ENCODE measurements around the gene COPS3.

The COPS3 gene

DNA sequence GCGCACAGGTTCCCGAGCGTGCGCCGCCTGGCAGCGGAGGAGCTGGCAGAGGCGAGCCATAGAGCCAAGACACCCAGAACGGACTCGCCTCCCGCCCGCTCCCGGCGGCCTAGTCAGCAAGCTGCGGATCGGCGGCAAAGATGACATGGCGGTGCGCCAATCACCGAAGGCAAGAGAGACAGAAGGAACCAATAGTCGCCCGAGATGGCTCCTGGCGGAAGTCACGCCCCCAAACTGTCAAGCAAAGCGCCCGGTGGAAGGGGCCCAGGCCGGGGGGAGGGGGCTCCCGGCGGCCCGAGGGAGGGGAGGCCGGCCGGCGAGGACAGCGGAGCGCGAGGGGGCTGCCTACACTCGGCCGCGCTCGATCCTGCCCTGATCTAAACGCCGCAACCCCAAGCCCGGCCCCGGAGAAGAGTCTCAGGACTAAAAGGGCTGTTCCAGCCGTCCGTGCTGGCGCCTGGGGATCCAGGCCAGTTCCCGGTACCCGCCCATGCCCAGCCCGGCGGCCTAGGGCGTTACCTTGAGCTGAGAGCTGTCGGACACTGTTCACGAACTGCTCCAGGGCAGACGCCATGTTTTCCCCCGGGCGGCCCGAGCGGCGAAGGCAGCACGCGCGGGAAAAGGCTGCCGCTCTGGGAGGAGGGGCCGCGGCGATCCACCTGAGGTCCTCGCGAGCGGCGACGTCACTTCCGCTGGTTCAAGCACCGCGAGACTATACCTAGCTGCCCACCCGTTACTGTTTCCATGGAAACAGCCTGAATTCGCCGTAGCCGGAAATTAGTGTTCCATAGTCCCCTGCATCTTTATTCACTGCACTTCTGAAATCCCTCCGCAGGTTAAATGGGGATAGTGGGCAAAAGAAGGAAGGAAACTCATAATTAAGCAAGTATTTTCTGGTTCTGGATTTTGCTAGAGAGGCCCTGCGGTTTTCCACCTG lies at the start of gene COPS3:
Gene COPS3, minus strand, starts transcription at position 634 of the 937 bp plus-strand sequence. Its CDS starts 60 bp downstream, at position 574.
- peak; percentile 95 for DNase-seq (ENCODE audit: low spot score)

DNA sequence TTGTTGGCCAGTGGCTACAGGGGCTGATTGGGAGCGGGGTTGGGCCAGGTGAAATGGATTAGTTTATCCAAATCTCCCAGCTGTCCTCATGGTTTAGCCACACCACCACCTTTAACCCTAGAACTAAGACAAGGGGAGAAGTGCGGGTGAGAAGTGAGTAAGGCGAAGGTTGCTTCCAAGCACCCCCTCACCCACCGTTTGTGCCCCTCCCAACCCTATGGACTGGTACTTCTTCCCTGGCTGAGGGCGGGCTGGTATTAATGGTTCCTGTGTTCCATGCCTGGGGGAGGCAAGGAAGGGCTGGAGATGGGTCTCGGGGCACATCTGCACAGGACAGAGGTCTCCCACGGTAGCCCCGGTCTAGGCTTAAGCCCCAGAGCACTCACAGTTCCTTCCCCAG lies 47.2 kb upstream of the COPS3 start:
- no peak for DNase-seq (ENCODE audit: low spot score)

DNA sequence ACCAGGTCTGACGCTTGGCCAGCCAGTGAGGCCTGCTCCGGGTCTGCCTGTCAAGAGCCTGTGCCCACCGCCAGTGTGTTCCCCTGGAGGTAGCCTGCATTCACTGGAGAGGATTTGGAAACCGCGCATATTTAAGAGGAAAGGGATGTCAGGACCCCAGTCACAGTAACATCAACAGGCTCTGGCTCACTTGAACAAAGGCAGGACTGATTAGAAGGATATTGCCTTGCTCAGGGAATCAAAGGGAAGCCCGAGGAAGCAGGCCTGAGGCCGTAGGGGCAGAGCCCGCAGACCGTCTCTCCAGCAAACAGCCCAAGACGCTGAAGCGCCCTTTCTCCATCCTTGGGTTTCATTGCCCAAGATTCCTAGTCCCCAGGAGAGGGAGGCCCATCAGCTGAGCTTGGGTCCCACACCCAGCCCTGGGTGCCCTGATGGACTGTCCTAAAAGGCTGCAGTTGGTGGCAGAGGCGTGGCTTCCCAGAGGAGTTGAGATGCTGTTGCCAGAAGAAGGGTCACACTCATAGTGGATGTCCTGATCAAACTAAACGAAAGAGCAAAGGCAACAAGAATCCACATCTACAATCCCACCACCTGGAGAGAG lies 45.3 kb upstream of the COPS3 start:
- DNase-seq (ENCODE audit: low spot score) = no peak

DNA sequence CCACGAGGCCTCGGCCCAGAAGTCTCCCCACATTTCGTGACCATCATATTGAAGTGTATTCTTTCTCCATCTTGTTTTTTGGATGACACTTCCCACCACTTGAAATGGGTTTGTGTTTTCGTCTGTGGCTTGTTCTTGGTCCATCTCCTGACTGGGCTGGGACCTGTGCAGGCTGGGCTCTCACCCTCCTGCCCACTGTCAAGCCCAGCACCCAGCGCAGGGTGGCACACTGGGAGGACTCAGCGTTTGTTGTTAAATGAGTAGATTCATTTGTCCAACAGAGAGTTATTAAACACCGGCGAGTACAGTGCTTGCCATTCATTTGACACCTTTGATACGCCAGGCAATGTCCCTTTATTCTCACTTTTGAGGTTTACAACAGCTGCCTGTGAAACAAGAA lies 44.8 kb upstream of the COPS3 start:
- no peak for DNase-seq (ENCODE audit: low spot score)

DNA sequence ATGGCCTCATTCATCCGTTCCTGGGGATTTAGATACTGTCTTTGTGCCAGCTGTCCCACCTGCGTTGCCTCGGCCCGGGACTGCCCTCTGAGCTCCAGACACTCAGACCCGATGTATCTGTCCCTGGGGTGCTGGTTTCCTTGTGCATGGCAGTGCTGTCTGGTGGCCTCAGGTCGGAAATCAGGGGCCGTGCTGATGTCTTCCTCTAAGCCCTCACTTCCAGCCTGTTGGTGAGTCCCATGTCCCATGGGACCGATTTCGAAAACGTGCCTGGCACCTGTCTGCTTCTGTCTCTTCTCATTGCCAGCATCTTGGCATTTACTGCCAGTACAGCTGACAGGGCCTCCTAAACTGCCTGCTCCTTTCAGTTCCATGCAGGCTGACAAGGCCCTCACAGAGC lies 44.2 kb upstream of the COPS3 start:
- no peak for DNase-seq (ENCODE audit: low spot score)

DNA sequence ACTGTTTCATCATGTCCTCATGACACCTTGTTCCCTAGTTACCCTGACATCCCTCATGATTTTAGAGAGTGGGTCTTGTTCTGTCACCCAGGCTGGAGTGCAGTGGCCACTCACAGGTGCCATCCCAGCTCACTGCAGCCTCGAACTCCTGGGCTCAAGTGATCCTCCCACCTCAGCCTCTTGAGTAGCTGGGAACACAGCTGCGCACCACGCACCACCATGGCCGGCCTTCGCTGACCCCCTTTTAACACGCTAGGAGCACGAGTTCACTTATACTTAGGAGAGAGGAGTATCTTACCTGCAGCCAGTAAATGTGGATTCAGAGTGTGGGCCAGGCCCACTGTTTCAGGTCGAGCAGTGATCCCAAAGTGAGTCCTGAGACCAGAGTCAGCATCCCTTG lies 43.6 kb upstream of the COPS3 start:
- DNase-seq (ENCODE audit: low spot score) = no peak

DNA sequence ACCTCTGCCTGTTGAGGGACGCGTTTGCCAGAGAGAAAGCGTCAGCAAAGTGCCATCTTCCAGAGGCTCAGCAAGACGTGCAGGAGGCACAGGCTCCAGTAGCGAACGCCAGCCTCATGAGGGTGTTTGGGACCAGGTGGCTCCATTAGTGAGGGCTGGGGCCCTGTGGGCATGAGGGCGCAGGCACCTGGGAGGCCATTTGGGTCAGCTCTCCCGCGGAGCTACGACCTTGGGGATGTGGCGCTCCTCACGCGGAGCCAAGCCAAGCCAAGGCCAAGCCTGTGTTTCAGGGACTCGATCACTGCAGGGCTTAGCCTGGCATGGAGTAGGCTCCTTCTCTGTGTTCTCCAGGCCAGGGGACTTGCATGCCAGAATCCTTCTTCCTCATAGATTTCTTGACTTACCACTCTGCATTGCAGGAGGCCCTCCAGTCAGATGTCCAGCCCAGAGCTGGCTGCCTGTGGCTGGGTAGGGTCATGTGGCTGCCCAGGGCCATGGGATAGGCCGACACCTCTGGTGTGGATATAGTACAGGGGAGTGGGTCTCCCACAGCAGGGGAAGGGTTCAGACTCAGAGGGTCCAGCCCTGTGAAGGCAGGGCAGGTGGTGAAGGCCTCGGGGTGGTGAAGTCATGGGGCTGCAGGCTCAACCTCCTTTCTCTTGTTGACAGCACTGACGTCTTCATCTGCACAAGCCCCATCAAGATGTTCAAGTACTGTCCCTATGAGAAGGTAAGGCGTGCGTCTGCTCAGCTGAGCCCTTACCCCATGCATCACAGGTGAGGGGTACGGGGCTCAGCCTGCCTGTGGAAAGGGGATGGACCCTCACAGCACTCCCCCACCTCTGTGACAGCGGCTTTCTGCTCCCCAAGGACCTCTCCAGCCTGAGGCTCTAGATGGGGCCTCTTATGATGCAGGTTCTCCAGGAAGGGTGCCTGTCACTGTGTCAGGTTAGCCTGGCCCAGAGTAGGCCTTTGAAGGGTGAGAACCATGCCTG lies 41.8 kb upstream of the COPS3 start:
- DNase-seq (ENCODE audit: low spot score) = no peak

DNA sequence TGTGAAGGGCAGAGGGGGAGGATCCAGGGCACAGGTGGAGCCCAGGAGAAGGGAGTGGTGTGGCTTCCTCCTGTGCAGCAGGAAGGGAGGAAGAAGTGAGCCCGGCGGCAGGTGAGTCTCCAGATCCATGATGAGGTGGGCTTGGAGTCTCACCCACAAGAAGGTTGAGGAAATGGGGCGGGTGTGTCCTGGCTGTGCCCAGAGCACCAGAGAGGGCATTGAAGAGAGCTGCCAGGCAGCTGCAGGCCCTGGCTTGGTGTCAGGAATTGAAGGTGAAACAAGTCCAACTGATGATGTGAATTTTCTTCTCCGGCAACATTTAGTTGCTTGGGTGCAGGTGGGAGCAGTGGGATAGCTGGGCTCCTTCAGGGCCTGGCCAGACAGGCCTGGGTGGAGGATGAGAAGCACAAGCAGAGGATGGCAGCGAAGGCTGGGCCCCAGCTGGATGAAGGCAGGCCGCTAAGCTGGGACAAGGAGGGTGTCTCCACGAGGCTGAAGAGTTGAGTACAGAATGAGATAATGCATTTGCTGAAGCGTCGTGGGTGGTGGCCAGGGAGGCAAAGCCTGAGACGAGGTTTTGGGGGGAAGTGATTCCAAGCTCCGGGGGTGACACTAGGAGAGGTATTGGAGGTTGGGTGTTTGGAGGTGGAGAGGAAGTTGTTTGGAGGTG lies 40.4 kb upstream of the COPS3 start:
- DNase-seq (ENCODE audit: low spot score) = no peak

DNA sequence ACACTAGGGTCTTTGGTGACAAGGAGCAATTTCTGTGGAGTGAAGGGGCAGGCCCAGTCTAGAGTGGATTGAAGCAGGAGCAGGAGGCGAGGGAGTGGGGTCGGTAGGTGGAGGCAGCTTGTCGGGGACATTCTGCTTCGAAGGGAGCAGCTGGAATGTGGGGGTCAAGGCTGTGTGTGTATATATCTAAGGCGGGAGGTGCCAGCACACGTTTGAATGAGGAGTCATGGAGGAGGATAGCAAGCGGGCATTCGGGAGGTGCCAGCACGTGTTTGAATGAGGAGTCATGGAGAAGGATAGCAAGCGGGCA lies 39.8 kb upstream of the COPS3 start:
- no peak for DNase-seq (ENCODE audit: low spot score)

DNA sequence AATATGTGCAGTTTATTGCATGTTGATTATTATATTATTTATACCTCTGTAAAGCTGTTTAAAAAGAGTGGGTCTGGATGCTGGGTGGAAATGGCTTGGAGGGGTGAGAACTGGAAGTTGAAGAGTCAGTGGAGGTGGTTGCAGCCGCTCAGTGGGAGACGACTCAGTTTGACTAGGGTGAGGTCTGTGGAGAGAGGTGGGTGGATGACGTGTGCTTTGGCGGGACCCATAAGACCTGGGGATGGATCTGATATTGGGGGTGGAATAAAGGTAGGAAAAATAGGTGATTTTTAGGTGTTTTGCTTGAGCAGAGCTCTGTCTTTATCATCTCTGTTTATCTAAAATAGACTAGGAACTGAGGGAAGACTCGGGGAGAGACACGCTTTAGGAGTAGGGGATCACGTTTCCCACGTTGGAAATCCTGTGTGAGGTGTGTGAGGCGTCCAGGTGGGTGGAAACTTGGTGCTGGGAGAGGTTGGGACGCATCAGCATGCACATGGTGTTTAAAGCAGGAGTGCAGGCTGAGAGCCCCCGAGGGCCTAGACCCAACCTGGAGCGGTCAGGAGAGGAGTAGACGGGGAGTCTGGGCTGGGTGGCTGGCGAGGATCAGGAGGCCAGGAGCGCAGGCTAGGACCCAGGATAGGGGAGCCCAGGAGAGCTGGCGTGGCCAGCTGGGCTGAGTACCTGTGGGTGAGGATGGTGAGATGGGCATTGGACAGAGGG lies 39.3 kb upstream of the COPS3 start:
- no peak for DNase-seq (ENCODE audit: low spot score)

DNA sequence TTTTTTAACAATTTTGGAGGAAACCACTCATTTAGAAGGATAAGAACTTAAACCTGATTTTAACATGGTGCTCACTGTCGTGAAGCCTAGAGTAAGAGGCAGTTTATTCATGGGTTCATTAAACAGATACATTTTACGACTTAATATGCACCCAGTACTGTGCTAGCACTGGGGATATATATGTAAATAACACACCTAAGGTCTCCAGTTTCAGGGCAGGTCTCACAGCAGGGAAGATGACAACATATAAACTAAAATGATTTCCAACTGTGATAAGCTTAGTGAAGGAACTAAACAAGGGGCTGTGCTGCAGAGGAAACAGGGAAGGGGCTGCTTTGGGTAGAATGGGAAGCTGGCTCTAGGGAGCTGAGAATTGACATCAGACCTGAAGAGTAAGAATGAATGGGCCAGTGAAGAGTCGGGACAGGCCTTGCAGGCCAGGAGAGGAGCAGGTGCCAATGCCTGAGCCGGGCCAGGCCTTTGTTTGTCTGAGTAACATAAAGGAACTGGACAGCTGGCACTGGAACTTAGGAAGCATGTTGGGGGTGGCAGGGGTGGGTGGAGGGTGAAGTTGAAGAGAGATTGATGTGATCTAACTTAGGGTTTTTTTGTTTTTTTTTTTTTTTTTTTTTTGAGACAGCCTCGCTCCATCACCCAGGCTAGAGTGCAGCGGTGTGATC lies 34.2 kb upstream of the COPS3 start:
- no peak for DNase-seq (ENCODE audit: low spot score)

DNA sequence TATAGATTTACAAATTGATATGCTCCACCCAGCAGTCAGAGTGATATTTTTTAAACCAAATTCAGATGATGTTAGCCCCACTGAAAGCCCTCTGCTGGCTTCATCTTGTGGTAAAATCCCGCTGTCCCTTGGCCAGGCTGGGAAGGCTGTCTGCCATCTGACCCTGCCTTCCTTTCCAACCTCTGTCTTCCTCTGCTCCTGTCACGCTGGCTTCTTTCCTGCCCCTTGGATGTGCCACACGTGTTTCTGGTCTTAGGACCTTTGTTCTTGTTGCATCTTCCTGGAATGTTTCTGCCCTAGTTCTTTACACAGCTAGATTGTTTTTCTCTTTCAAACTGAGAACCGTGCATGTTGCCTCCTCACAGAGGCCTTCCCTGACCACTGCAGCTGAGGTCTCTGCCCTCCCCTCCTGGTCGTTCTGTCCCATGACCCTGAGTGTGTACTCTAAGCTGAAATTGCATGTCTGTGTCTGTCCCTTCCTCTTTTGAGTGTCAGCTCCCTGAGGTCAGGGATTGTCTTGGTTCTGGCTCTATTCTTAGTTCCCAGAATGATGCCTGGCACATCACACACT lies 33.5 kb upstream of the COPS3 start:
- DNase-seq (ENCODE audit: low spot score) = no peak

DNA sequence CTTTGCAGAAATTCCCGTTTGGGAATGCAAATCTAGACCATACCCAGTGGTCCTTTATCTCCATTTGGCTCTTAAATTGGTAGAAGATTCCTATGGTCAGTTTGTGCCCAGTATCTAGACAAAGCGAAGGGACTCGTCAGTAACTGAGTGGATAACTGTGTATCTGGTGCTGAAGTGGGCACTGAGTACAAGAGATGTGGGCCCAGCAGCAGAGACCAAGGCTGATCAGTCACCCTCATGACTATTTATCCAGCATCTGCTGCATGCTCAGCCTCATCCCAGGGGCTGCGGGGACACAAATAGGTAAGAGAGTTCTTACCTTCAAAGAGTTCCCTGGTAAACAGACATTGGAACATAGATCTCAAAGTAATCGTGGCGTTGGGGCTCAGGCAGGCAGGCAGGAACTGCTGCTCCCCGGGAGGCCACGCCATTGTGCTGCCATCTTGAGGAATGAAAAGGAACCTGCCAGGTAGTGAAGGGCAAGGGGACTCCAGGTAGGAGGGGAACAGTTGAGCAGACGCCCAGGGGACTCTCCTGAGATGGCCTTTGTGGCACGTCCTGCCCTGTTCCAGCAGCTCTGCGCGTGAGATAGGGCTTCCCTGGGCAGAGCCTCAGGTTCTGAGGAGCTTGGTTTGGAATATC lies 32.4 kb upstream of the COPS3 start:
- peak; percentile 72 for DNase-seq (ENCODE audit: low spot score)

DNA sequence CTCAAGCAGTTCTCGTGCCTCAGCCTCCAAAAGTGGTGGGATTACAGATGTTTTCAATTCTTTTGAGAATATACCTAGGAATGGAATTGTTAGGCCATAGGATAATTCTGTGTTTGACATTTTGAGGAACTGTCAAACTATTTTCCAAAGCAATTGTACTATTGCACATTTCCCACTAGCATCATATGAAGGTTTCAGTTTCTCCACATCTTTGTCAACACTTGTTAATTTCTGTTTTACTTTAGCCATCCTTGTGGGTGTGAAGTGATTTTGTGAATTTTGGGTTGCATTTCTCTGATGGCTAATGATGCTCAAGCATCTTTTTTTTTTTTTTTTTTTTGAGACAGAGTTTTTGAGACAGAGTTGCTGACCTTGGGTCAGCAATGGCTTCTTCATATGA lies 28.3 kb upstream of the COPS3 start:
- no peak for DNase-seq (ENCODE audit: low spot score)

DNA sequence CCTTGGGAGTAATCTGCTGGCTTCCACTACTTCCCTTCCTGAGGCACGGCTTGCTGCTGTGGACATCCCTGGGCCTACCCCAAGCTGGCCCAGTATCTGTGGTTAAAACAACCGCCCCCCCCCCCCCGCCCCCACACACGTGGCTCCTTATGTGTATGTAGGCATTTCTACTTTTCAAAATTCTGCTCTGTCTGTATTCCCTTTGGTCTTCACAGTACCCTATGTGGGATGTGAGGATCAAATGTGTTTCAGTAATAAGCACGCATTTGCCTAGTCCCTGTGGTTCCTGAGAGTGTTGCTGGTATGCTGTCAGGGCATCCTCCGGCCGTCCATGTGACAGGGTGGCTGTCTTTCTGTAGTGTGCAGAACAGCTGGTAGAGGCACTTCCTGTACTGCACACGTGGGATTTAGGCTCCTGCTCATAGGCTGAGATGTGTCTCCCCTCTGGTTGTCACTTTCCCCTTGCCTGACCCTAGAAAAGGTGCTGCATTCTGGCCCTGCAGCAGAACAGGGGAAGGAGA lies 24.3 kb upstream of the COPS3 start:
- DNase-seq (ENCODE audit: low spot score) = peak; percentile 48

DNA sequence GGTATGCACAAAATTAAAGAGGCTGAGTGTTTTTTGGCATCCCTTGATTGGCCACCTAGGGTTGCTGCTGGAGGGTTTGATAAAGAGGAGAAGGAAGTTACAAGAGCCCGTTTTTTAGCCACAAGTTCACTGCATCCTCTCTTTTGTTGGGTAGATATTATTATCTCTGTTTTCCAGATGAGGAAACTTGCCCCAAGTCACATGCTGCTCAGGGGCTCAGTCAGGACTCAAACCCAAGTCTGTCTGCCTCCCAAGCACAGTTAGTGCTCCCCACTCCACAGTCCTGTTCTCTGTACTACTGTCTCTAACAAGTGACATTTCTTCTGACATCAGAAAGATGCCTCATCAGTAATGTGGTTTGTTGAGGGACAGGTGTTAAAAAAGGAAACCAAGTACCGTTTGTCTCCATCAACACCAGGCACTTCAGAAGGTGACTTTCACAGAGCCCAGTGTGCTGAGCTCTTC lies 23.5 kb upstream of the COPS3 start:
- DNase-seq (ENCODE audit: low spot score) = peak; percentile 66

DNA sequence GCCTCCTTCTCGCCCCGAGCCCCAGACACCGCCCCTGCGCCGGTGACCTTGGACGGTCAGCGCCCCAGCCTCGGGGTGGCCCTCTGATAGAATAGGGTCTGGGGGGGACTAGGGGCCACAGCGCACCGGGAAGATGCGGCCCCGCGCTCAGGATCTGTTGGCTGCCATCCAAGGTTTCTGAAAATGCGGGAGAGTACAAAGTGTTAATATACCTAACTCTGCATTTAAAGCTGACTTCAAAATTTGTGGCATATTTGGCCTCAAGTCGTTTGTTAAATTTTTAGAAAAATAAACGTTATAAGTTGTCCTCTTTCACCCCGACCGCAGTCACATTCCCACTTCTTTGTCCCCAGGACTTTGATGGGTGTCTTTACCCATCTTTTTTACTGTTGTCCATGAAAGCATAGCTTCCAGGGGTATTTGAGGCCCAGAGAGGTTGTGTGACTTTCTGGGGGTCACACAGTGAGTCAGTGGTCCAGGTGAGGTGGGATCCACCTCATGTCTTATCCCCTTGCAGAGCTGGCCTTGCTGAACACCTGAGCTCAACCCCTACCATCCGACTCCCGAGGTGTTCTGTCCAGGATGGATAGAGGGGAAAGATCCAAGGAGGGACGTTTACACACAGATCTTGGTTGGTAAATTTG lies 22.9 kb upstream of the COPS3 start:
- DNase-seq (ENCODE audit: low spot score) = no peak

DNA sequence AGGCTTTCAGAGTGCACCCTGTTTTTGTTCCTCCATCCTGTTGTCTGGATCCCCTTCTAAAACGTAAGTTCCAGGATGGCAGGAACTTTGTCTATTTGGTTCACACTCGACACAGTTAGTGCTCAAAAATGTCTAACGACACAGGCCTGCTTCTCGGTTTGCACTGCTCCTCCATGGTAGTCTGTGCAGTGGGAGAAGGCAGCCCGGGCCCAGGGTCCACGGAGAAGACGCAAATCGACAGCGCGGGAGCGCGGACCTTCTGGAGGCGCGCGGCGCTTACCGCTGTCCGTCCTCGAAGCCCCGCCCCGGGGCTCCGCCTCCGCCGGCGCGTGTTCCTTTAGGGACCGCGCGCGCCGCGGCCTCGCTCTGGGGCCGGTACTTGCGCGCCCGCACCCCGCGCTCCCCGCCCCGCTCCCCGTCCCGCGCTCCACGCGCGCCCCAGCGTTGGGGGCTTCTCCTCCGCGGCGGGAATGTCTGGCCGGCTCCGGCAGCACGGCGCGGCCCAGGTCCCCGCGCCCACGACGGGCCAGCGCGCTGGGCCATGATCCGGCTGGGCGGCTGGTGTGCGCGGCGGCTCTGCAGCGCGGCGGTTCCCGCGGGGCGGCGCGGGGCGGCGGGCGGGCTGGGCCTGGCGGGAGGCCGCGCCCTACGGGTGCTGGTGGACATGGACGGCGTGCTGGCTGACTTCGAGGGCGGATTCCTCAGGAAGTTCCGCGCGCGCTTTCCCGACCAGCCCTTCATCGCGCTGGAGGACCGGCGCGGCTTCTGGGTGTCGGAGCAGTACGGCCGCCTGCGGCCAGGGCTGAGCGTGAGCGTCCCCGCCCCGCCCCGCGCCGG lies 22.2 kb upstream of the COPS3 start, which contains the start of gene NT5M:
Gene NT5M, plus strand, starts transcription at position 364 of the 837 bp plus-strand sequence. Its CDS starts 178 bp downstream, at position 542.
- DNase-seq (ENCODE audit: low spot score) = peak; percentile 72
